GM18867 (cell line): ENCODE data around the gene NR1D1.
A peak's percentile ranks its signal among the peaks of the same experiment; 100 is the strongest.

Source experiments
- ATAC-seq: cut with Tn5 transposase; IDR thresholded peaks from one replicate; pipeline ENCODE4 v1.9.1; 2021; ENCODE audit warnings: mild to moderate bottlenecking, moderate library complexity; ENCODE audit not compliant: unreplicated experiment

Gene NR1D1

DNA sequence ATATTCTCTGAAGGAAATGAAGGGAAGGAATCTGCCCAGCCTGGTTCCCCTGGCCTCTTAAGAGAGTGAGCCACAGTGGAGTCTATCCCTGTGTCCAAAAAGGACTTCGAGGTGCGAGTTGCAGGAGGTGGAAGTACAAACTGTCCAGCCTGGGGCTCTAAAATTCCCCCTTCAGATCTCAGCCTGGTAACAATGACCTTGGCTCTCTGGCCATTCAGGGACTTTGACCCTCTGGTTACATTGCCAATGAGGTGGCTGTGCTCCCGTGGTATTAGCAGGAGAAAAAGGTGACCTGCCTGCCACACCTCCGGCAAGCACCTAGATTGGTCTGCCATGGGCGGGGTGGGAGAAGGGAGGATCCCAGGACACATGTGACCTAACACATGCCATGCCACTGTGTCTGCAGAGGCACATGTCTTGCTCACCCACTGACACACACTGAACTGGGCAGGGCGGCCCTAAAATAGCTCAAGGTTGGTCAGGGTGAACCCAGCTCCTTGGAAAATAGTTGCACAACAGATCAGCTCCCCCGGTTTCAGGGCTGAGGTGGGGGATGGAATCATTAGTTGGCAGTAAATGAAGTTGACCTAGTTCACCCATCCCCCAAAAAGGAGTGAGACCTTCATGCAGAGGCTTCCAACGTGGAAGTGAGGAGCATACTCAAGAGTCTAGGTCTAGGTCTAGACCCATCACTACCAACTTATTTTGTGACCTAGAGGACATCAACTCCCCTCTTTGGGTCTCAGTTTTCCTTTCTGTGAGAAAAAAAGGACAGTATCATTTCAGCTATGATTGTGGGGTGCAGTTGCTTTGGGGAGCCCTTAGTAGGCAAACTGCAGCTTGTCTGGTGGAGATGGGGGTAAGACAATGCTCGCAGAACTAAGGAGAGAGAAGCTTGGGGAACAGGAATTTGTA, 2.2 kb downstream of the NR1D1 start:
- ATAC-seq: no peak

DNA sequence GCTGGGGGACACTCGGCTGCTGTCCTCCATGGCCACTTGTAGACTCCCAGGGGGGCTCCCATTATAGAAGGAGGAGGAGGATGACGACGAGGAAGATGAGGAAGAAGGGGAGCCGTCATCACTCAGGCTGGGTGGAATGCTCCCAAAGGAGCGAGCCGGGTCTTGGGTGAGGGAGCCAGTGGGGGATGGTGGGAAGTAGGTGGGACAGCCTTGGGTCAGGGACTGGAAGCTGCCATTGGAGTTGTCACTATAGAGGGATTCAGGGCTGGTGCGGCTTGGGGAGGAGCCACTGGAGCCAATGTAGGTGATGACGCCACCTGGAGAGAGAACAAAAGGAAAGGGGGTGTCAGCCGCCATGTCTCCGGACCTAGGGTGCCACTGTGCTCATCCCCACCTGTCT, 3.3 kb downstream of the NR1D1 start:
- ATAC-seq: no peak

DNA sequence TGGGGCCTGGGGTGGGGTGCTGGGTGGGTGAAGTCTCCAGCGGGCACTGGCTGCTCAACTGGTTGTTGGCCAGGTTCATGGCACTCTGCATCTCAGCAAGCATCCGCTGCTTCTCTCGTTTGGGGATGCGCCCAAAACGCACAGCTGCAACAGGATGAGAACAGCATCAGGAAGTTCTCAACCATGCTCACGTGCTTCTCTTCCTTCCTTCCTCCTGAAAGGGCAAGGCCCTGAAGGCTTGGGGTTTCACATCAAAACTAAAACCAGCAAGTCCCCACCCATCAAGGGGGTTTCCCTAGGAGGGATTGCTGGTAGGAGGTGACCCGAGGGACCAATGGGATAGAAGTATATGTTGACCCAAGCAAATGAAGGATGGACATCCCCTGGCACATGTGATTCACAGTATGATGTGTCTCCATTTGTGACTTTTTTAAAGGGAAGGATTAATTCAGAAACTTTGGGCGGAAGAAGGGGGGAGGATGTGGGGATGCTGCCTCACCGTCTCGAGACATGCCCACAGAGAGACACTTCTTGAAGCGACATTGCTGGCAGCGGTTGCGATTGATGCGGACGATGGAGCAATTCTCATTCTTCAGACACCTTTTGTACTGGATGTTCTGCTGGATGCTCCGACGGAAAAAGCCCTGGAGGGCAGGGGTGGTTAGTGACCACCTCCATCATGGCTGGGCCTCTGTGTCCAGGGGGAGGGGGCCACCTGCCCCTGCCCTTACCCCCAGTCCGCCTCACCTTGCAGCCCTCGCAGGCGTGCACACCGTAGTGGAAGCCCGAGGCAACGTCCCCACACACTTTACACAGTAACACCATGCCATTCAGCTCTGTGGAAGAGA, 4.2 kb downstream of the NR1D1 start:
- ATAC-seq: peak; percentile 54

DNA sequence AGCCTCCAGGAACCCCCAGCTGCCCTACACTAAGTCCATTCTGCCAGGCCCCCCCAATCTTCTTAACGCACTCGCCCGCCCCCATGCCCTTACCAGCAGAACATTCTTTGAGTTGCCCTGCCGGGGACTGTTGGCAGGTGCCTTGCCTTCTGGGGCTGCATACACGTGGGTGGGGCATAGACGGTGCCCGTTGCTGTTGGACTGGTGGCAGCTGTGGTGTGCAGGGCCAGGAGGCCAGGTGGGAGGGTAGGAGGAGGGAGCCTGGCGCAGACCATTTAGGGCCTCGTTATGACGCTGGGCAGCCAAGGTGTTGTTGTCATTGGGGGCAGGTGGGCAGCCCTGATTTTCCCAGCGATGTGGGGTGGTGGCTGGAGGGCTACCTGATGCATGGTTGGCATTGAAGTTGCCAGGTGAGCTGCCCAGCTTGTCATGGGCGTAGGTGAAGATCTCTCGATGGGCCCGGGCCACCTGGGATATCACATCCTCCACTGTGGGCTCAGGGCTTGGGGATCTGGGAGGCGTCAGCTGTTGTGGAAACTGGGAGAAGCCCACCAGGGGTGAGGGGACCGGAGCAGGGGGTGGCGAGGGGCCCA, 4.9 kb downstream of the NR1D1 start:
- no peak for ATAC-seq

DNA sequence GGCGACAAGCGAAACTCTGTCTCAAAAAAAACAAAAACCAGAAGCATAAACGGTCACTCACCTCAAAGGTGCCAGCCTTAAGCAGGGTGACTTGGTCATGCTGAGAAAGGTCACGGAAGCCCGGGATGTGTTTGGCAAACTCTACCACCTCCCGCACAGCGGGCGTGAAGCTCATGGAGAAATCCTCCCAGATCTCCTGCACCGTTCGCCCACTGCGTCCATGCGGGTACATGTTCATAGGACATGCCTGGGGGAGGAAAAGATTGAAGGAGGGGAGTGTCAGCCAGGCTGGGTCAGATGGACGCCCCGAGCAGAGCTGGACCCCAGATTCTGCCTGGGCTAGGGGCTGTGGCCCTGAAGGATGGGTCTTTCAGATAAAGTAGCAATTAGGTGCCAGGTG, 5.5 kb downstream of the NR1D1 start:
- no peak for ATAC-seq

DNA sequence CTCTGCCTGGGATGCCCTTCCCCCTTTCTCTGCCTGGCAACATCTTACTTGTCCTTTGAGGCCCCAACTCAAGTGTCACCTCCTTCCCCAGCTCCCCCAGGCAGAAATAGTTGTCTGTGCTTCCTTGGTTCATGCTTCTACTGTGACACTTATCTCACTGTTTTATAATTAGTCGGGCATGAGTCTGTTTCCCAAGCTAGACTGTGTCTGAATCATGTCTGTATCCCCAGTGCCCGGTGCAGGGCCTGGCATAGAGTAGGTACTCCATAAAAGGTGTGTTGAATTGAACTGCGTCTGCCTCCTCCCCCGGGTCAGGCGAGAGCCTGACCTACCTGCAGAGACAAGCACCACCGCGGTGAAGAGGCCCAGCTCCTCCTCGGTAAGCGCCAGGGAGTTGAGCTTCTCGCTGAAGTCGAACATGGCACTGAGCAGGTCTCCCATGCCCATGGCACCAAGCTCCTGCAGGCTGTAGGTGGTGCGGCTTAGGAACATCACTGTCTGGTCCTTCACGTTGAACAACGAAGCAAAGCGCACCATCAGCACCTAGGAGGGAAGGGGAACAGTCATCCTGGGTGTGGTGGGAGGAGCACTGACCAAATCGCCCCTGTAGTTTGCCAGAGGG, 6.7 kb downstream of the NR1D1 start:
- ATAC-seq: no peak

DNA sequence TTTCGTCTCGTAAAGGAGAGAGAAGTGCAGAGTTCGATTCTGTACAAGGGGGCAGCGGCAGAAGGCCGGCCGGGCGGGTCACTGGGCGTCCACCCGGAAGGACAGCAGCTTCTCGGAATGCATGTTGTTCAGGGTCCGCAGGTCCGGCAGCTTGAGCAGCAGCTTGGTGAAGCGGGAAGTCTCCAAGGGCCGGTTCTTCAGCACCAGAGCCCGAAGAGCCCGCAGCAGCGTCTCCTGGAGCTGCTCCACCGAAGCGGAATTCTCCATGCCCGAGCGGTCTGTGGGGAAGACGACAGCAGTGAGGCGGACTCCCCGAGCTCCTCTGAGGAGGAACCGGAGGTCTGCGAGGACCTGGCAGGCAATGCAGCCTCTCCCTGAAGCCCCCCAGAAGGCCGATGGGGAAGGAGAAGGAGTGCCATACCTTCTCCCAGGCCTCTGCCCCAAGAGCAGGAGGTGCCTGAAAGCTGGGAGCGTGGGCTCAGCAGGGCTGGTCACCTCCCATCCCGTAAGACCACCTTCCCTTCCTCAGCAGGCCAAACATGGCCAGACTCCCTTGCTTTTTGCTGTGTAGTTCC, 7.3 kb downstream of the NR1D1 start:
- no peak for ATAC-seq

DNA sequence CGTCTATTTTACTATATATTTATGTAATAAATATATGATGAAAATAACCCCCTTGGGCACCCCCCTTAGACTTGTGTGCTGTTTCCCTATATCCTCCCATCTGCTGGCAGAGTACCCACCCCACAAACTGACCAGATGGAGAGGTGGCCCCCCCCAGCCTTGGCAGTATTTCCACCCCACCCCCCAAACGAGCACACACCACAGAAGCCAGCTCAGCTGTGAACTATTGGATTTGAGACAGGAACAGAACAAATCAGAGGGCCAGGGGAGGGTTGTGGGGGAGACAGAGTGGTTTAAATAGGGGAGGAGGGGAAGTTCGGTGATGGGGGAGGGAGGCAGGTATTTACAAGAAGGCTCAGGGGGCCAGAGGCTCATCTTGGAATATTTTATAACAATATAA, 7.8 kb downstream of the NR1D1 start:
- no peak for ATAC-seq

DNA sequence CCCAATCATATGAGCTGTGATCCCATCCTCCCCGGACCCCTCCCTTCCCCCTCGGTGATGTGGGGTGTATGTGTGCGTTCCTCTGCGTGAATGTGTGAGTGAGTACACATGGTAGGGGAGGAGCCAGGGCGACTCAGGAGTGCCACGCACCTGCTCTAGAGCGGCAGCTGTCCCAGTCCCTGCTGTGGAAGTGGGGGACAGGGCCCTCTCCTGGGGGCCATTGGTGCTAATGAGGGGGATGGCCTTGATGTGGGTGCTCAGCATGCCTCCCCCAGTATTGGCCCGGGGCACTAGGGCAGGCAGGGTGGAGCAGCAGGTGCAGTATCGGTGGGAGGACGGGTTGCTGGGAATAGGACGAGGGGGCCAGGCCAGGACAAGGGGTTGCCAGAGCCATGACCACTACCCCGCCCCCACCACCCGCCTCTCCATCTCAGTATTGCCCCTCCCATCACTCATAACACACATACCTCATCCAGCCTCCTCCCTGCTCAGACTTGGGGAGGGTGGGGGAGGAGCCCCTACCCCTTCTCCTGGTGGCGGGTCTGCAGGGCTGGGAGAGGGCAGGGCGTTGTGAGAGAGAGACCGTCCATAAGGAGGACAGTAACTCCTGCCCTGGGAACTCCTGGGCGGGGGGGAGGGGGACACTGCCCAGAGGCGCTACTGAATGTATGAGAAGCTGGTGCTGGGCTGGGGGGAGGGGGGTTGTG, 8.5 kb downstream of the NR1D1 start:
- no peak for ATAC-seq

DNA sequence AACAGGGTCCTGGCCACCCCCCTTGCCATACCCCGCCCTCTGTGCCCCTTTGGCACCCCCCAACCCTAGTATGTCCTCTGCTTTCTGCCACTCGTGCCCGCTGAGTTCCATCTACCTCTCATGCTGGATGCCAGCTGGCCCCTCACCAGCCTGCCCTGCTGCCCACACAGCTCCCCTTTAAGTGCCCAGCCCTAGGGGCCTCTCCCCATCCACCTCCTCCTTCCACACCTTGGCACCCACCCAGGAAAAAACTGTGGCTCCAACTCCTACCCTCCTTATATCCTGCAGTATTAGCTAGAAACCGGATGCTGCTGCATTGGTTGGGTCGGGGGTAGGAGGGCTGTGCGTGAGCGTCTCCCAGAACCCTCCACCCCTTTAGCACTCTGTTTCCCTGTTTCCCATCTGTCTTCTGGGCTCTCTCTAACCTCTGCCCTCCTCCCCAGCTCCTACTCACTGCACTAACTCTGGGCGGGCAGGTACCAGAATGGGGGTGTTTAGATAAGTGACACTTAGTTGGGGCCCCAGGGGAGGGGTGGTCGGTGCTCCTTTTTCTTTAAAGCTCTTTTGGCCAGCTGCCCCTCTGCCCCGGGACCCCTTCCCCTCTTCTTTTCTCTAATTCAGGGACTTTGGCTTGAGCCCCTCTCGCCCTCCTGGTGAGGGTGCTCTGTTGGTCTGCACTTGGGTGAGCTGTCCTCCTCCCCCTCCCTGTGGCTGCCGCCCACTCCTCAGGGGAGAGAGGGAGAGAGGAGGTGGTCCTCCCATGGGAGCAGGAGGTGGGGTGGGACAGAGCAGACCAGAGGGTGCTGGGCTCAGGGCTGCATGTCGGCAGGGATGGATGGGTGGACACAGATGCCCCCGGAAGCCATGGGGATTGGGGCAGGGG, 9.9 kb downstream of the NR1D1 start:
- no peak for ATAC-seq

DNA sequence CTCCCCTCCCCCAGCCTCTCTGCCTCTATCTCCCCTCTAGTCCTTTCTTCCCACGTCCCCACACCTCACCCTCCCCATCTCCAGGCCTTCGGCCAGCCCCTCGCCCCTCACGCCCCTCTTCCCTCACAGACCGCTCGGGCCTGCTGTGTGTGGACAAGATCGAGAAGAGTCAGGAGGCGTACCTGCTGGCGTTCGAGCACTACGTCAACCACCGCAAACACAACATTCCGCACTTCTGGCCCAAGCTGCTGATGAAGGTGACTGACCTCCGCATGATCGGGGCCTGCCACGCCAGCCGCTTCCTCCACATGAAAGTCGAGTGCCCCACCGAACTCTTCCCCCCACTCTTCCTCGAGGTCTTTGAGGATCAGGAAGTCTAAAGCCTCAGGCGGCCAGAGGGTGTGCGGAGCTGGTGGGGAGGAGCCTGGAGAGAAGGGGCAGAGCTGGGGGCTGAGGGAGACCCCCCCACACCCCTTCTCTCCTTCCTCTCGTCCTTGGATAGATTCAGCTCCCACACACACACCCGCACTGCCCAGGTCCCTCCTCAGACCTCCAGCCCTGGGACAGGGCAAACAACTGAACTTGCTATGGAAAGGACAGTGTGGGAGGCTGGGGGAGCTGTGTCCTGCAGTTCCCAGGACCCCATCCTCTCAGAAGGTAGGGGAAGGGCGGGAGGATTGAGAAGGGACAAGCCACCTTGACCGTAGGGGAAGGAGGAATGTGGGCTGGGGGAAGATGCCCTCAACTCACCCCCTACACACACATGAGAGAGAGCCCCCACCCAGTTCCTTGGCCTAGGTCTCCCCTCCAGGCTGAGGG, 11.1 kb downstream of the NR1D1 start:
- ATAC-seq: no peak

DNA sequence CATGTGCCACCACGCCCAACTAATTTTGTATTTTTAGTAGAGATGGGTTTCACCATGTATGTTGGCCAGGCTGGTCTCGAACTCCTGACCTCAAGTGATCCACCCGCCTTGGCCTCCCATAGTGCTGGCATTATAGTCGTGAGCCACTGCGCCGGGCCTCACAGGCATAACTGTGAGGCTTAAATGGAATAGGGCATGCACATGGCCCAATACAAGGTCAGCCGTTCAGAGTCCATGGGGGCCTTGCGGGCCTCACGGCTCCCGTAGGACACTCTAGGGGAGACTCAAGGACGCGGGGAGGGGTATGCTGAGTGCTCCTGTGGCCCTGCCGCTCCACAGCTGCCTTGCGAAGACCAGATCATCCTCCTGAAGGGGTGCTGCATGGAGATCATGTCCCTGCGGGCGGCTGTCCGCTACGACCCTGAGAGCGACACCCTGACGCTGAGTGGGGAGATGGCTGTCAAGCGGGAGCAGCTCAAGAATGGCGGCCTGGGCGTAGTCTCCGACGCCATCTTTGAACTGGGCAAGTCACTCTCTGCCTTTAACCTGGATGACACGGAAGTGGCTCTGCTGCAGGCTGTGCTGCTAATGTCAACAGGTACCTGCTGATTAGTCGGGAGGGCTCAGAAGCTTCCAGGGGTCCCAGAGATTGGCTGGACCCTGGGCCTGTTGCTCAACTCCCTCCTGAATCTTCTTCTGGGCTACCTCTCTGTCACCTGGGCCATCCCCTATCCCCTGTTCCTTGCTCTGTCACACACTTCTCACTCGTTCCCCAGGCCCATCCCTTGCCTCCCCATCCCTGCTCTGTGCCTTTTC, 12.3 kb downstream of the NR1D1 start:
- ATAC-seq: no peak

DNA sequence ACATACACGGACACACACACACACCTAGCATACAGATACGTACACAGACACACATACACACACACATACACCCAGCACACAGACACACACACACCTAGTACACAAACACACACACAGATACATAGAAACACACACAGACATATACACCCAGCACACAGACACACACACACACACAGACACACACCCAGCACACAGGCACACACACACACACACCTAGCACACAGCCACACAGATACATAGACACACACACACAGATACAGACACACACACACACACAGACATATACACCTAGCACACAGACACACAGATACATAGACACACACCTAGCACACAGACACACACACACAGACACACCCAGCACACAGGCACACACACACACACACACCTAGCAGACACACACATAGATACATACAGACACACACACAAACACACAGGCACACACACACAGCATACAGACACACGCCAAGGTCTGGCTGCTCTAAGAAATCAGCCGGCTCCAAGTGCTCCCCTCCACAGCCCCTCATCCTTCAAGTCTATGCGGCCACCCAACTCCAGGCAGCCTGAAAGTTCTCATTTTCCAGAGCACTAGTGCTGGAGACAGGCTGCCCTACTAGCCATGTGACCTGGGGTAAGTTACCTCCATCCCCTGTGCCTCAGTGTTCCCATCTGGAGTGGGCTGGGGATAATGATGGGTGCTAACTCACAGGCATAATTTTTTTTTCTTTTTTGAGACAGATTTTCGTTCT, 13.2 kb downstream of the NR1D1 start:
- no peak for ATAC-seq

DNA sequence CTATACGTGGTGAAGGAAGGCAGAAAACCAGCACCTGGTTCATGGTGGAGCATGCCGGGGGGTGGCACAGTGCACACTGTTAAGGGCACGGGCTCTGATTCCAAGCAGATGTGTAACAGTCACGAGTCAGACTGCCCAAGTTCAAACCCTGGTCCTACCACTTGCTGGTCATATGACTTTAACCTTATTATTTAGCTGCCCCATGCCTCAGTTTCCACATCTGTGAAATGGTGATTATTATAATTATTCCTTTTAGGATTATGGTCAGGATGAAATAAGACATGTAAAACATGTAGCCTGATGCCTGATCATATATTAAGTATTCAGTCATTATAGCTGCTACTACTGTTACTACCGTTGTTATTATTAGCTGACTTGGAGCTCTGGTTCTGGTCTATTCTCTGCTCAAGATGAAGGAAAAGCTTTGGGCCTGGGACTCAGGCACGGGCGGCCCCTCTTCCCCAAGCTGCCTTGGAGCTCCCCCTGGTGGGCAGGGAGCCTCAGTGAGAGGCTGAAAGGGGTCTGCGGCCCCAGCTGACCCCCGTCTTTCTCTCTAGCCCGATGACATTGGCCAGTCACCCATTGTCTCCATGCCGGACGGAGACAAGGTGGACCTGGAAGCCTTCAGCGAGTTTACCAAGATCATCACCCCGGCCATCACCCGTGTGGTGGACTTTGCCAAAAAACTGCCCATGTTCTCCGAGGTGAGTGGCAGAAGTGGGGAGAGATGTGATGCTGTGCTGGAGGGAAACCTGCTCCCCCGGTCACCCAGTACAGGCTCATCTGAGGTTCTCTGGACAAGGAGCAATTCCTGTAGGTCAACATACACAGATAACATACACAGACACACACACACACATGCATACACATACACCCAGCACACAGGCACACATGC, 14.0 kb downstream of the NR1D1 start:
- no peak for ATAC-seq

DNA sequence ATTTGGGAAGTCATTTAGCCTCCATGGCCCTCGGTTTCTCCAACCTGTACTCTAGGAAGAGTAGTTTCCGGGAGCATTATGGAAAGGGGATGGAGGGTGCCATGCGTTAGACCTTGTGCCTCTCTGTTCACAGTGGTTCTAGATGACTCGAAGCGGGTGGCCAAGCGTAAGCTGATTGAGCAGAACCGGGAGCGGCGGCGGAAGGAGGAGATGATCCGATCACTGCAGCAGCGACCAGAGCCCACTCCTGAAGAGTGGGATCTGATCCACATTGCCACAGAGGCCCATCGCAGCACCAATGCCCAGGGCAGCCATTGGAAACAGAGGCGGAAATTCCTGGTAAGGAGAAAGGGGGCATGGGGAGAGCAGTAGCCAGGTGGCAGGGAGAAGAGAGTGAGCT, 15.9 kb downstream of the NR1D1 start:
- ATAC-seq: no peak

DNA sequence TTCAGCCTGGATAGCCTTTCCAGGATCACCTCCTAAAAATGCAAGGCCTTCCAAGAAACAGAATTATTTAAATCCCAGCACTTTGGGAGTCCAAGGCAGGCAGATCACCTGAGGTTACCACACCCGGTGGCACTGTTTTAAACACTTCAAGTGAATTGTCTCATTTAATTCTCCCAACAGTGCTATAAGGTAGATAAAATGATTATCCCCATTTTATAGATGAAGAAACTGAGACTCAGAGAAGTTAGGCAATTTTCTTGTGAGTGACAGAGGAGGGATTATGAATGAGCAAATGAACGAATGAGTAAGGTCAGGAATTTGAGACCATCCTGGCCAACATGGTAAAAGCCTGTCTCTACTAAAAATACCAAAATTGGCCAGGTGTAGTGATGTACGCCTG, 20.8 kb downstream of the NR1D1 start:
- ATAC-seq: no peak
